ENCODE results near the gene SH3D21.

Gene SH3D21

DNA sequence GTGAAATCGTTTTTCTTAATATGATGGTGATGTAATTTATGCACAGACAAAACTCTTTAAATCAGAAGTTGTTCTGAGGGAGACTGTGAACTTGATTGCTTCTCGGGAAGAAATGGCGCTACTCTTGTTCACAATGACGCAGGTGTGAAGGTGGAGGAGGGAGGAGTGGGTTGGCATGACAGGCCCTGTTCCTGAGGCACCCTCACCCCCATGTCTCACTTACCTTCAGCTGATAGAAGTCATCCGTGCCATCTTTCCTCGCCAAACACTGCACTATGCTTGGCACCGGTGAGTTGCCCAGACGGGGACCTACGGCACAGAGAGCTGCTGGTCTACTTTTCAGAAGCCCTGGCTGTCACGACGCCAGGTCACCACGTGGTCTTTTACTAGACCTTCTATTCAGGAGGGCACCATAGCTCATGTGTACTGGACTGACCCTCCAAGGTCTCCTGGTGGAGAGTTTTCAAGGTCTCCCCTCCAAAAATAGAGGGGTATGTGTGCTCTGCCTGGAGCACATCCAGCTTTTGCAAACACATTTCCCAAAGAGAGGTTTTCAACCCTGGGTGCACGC, 52.4 kb downstream of the SH3D21 start:
- H3K4me1 Mint-ChIP-seq: peaks cover 14% of the 10 kb centered on the region
- TF ChIP-seq, protein P1, sequence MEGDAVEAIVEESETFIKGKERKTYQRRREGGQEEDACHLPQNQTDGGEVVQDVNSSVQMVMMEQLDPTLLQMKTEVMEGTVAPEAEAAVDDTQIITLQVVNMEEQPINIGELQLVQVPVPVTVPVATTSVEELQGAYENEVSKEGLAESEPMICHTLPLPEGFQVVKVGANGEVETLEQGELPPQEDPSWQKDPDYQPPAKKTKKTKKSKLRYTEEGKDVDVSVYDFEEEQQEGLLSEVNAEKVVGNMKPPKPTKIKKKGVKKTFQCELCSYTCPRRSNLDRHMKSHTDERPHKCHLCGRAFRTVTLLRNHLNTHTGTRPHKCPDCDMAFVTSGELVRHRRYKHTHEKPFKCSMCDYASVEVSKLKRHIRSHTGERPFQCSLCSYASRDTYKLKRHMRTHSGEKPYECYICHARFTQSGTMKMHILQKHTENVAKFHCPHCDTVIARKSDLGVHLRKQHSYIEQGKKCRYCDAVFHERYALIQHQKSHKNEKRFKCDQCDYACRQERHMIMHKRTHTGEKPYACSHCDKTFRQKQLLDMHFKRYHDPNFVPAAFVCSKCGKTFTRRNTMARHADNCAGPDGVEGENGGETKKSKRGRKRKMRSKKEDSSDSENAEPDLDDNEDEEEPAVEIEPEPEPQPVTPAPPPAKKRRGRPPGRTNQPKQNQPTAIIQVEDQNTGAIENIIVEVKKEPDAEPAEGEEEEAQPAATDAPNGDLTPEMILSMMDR (IDR thresholded peaks at IDR 0.05; ENCODE audit: unreplicated experiment in 3 of 3): no peak
- no peaks in the 10 kb centered on the region for H3K9me3 Mint-ChIP-seq
- H3K4me3 Mint-ChIP-seq: no peak overlapping the region
- no peaks in the 10 kb centered on the region for H3K27me3 Mint-ChIP-seq (ENCODE audit: low read depth)
- peaks cover 46% of the 10 kb centered on the region for H3K36me3 Mint-ChIP-seq (ENCODE audit: low read depth)
- no peak overlapping the region for H3K27ac Mint-ChIP-seq

DNA sequence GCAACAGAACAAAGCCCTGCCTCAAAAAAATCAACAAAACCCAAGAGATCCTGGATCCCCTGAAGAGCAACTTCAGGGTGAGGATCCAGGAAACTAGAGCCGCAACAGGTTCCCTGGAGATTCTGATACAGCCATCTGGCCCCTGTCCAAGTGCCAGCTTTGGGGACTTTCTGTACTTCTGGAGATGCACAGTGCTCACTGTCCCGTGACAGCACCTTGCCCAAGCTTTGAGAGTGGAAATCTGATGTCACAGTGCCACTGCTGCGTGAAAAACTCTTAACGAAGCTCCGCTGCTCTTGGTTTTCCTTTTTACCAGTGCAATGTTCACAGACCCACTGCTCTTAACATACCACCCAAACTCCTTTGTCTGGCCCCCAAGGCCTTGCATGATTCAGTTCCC, 53.2 kb downstream of the SH3D21 start:
- peaks cover 42% of the 10 kb centered on the region for H3K36me3 Mint-ChIP-seq (ENCODE audit: low read depth)
- H3K4me3 Mint-ChIP-seq: no peak overlapping the region
- peak overlapping the region in 2 of 3 experiments; percentile 4 to 46 for H3K27ac Mint-ChIP-seq
- peaks cover 14% of the 10 kb centered on the region for H3K4me1 Mint-ChIP-seq
- no peaks in the 10 kb centered on the region for H3K9me3 Mint-ChIP-seq
- TF ChIP-seq, protein P1 (IDR thresholded peaks at IDR 0.05; ENCODE audit: unreplicated experiment in 3 of 3): no peak
- H3K27me3 Mint-ChIP-seq (ENCODE audit: low read depth): no peaks in the 10 kb centered on the region

- TF ChIP-seq, protein P1 (IDR thresholded peaks at IDR 0.05; ENCODE audit: unreplicated experiment in 3 of 3): no peak
- H3K4me1 Mint-ChIP-seq: peaks cover 14% of the 10 kb centered on the region
- H3K4me3 Mint-ChIP-seq: no peak overlapping the region
- no peaks in the 10 kb centered on the region for H3K27me3 Mint-ChIP-seq (ENCODE audit: low read depth)
- no peaks in the 10 kb centered on the region for H3K9me3 Mint-ChIP-seq
- peak overlapping the region in 2 of 3 experiments; percentile 4 to 46 for H3K27ac Mint-ChIP-seq
- peaks cover 40% of the 10 kb centered on the region for H3K36me3 Mint-ChIP-seq (ENCODE audit: low read depth)
These were observed 53.9 kb downstream of the SH3D21 start for GRCh38 chr1:36359911-36360550.

GRCh38 chr1:36365381-36365780, 59.2 kb downstream of the SH3D21 start:
- Mint-ChIP-seq H3K9me3 (no peaks in the 10 kb centered on the region), H3K27me3 (ENCODE audit: low read depth) (no peaks in the 10 kb centered on the region), H3K36me3 (ENCODE audit: low read depth) (peaks cover 16% of the 10 kb centered on the region), H3K4me1 (peaks cover 53% of the 10 kb centered on the region), H3K27ac (peak overlapping the region; percentile 95 to 99 (median 97)), H3K4me3 (peak overlapping the region in 1 of 3 experiments; percentile 43)
- TF ChIP-seq, protein P1 (IDR thresholded peaks at IDR 0.05; ENCODE audit: unreplicated experiment in 3 of 3): no peak

DNA sequence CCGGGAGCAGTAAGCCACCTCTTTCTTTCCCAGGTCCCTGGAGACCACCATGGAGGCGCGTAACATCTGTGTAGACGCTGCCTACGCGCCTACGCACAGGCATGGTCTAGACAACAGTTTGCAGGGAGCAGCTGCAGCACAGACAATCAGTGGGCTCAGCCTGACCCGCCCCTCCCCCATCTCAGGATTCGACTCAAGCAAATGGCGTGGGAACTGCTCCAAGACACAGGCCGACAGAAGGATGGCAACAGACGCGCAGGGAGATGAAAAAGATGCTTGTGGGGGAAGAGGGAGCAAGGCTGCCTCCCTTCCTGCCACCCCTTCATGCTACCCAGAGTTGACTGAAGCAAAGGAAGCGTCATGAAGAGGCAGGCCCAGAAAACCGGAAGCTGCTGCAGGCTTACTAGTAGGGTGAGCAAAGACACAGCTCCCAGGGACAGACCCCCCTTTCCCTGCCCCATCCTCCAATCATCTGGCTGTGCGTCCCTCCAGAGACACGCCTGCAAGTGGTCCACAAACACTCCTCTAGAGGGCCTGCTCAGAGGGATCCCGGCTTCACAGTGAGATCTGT, 60.0 kb downstream of the SH3D21 start:
- H3K4me1 Mint-ChIP-seq: peaks cover 53% of the 10 kb centered on the region
- peak overlapping the region; percentile 95 to 99 (median 97) for H3K27ac Mint-ChIP-seq
- no peaks in the 10 kb centered on the region for H3K27me3 Mint-ChIP-seq (ENCODE audit: low read depth)
- peaks cover 16% of the 10 kb centered on the region for H3K36me3 Mint-ChIP-seq (ENCODE audit: low read depth)
- H3K9me3 Mint-ChIP-seq: no peaks in the 10 kb centered on the region
- TF ChIP-seq, protein P1 (IDR thresholded peaks at IDR 0.05; ENCODE audit: unreplicated experiment in 3 of 3): no peak
- peak overlapping the region; percentile 9 to 69 (median 43) for H3K4me3 Mint-ChIP-seq

All from nephron (organoid).